Hematopoietic multipotent progenitor cell treated with erythropoietin and hydrocortisone succinate and interleukin-3 and kit ligand, for 15 days (in vitro differentiated cells): ENCODE results near the gene FMOD.
A peak's percentile ranks its signal among the peaks of the same experiment; 100 is the strongest.
"Not testable (repeated sequence)": the region's sequence is repeated elsewhere in the genome, so short reads cannot be mapped to it uniquely, and the experiment has no call there.

Experiments used
- DNase-seq: peaks from one replicate; pipeline ENCODE4 v3.0.0-alpha.2; 2015; ENCODE audit warnings: low spot score

The FMOD gene

GRCh38 chr1:203326830-203327683, 23.9 kb downstream of the FMOD start:
- peak; percentile 95 for DNase-seq

GRCh38 chr1:203325418-203326091, 25.4 kb downstream of the FMOD start:
- DNase-seq, result no peak

- no peak for DNase-seq
Observed at GRCh38 chr1:203325026-203325417, 25.9 kb downstream of the FMOD start.

GRCh38 chr1:203324105-203325025, 26.6 kb downstream of the FMOD start:
- DNase-seq, result no peak

- DNase-seq, result no peak
Observed at GRCh38 chr1:203323587-203323986, 27.3 kb downstream of the FMOD start.

- DNase-seq, result no peak
Observed at GRCh38 chr1:203322500-203323179, 28.3 kb downstream of the FMOD start.

- DNase-seq, result no peak
Observed at GRCh38 chr1:203321273-203322052, 29.5 kb downstream of the FMOD start.

GRCh38 chr1:203320591-203321272, 30.2 kb downstream of the FMOD start:
- peak; percentile 70 for DNase-seq

- DNase-seq, result no peak
Observed at GRCh38 chr1:203318229-203318517, 32.7 kb downstream of the FMOD start.

- no peak for DNase-seq
Observed at GRCh38 chr1:203317429-203318228, 33.3 kb downstream of the FMOD start.

- peak; percentile 41 for DNase-seq
Observed at GRCh38 chr1:203316626-203317093, 34.3 kb downstream of the FMOD start.

GRCh38 chr1:203314025-203314759, 36.7 kb downstream of the FMOD start:
- not testable (repeated sequence) for DNase-seq

- DNase-seq, result peak; percentile 93
Observed at GRCh38 chr1:203311368-203312301, 39.3 kb downstream of the FMOD start.

- peak; percentile 33 for DNase-seq
Observed at GRCh38 chr1:203308923-203309331, 42.0 kb downstream of the FMOD start.

- no peak for DNase-seq
Observed at GRCh38 chr1:203308328-203308922, 42.5 kb downstream of the FMOD start.

- DNase-seq, result no peak
Observed at GRCh38 chr1:203307641-203308126, 43.2 kb downstream of the FMOD start.

GRCh38 chr1:203306965-203307541, 43.9 kb downstream of the FMOD start:
- peak; percentile 35 for DNase-seq
